WTC11 (cell line): ENCODE results near the gene DESI1. TPM values are rescaled to one million over a fixed set of nuclear protein-coding genes. Genes with fewer than 3 reads are reported as not detected.
"Not testable (repeated sequence)": the region's sequence is repeated elsewhere in the genome, so short reads cannot be mapped to it uniquely, and the experiment has no call there.

ENCODE experiments used
- ATAC-seq: fragments of 200-7000 bp; cut with Tn5 transposase; 2 replicates; pipeline ENCODE4 v1.10.0; 2021; ENCODE audit warnings: mild to moderate bottlenecking, moderate library complexity
- CTCF ChIA-PET: fragments of 300-600 bp; sonication (Branson Sonifier 250); formaldehyde crosslinking; loops from one replicate; lab custom pipeline; 2021; ENCODE audit warnings: antibody characterized with exemption; lab: Charles Lee
- POLR2A ChIA-PET: fragments of 350-600 bp; sonication (Branson Sonifier 250); formaldehyde crosslinking; loops from one replicate; lab custom pipeline; 2021; ENCODE audit warnings: antibody characterized with exemption; lab: Charles Lee
- DNase-seq: peaks from one replicate; pipeline ENCODE4 v3.0.0; 2021; ENCODE audit warnings: low spot score
- H3K27ac Mint-ChIP-seq: 2 replicates; pipeline ENCODE4 v1.8.0; 2021; ENCODE audit warnings: mixed read lengths
- H3K27me3 Mint-ChIP-seq: 2 replicates; pipeline ENCODE4 v1.8.0; 2021; ENCODE audit warnings: low read depth, mild to moderate bottlenecking, moderate library complexity, mixed read lengths
- H3K36me3 Mint-ChIP-seq: 2 replicates; pipeline ENCODE4 v1.8.0; 2021; ENCODE audit warnings: mixed read lengths
- H3K4me1 Mint-ChIP-seq: 2 replicates; pipeline ENCODE4 v1.8.0; 2022; ENCODE audit warnings: mixed read lengths
- H3K4me3 Mint-ChIP-seq: 2 replicates; pipeline ENCODE4 v1.8.0; 2021; ENCODE audit warnings: mild to moderate bottlenecking, moderate library complexity, mixed read lengths
- H3K9me3 Mint-ChIP-seq: 2 replicates; pipeline ENCODE4 v1.8.0; 2021; ENCODE audit warnings: mixed read lengths
- E2F4 ChIP-seq: sonication (generic); formaldehyde crosslinking; IDR thresholded peaks from 2 replicates; pipeline ENCODE4 v1.8.1; 2022; ENCODE audit warnings: low read depth, mild to moderate bottlenecking, moderate library complexity, missing genetic modification reagents, borderline replicate concordance
- ELF4 ChIP-seq: sonication (generic); formaldehyde crosslinking; IDR thresholded peaks from 2 replicates; pipeline ENCODE4 v1.8.1; 2022; ENCODE audit warnings: low read depth, mild to moderate bottlenecking, moderate library complexity, missing genetic modification reagents
- FOXK1 ChIP-seq: sonication (generic); formaldehyde crosslinking; IDR thresholded peaks from 2 replicates; pipeline ENCODE4 v1.8.0; 2022; ENCODE audit warnings: mild to moderate bottlenecking, moderate library complexity, missing genetic modification reagents
- IRF1 ChIP-seq: sonication (generic); formaldehyde crosslinking; IDR thresholded peaks from 2 replicates; pipeline ENCODE4 v1.8.0; 2023; ENCODE audit warnings: missing genetic modification reagents
- MXD4 ChIP-seq: fragments of 250-450 bp; sonication (Bioruptor Pico); IDR thresholded peaks from 2 replicates; pipeline ENCODE4 v1.8.0; 2021; ENCODE audit warnings: mild to moderate bottlenecking, moderate library complexity, borderline replicate concordance
- NFYB ChIP-seq: sonication (generic); formaldehyde crosslinking; conservative IDR thresholded peaks from 2 replicates; pipeline ENCODE4 v1.8.0; 2022; ENCODE audit warnings: low read depth, missing genetic modification reagents
- RELA ChIP-seq: sonication (generic); formaldehyde crosslinking; IDR thresholded peaks from 2 replicates; pipeline ENCODE4 v1.8.1; 2022; ENCODE audit warnings: missing genetic modification reagents, mild to moderate bottlenecking, borderline replicate concordance
- SOX15 ChIP-seq: fragments of 250-450 bp; sonication (Bioruptor Pico); IDR thresholded peaks from 2 replicates; pipeline ENCODE4 v1.9.0; 2021; ENCODE audit warnings: mild to moderate bottlenecking
- ZNF121 ChIP-seq: sonication (generic); formaldehyde crosslinking; IDR thresholded peaks from 2 replicates; pipeline ENCODE4 v1.8.0; 2023; ENCODE audit warnings: missing genetic modification reagents
- ZNF219 ChIP-seq: sonication (generic); formaldehyde crosslinking; IDR thresholded peaks from 2 replicates; pipeline ENCODE4 v1.8.0; 2023; ENCODE audit warnings: missing genetic modification reagents, mild to moderate bottlenecking, borderline replicate concordance
- ZNF232 ChIP-seq: sonication (generic); formaldehyde crosslinking; IDR thresholded peaks from 2 replicates; pipeline ENCODE4 v1.8.0; 2022; ENCODE audit warnings: mild to moderate bottlenecking, missing genetic modification reagents
- ZNF671 ChIP-seq: fragments of 250-450 bp; sonication (Bioruptor Pico); IDR thresholded peaks from 2 replicates; pipeline ENCODE4 v1.8.0; 2021; ENCODE audit warnings: mild to moderate bottlenecking
- total RNA-seq: library from RNA; stranded (reverse); gene quantifications from 3 replicates; pipeline ENCODE4 v1.2.3, GENCODE V29; 2021
- TF ChIP-seq, protein P1 (sequence below): sonication (generic); formaldehyde crosslinking; IDR thresholded peaks from 2 replicates; pipeline ENCODE4 v1.8.1; 2023; ENCODE audit warnings: mild to moderate bottlenecking, moderate library complexity, missing genetic modification reagents
- TF ChIP-seq, protein P2 (sequence below): sonication (generic); formaldehyde crosslinking; IDR thresholded peaks from 2 replicates; pipeline ENCODE4 v1.8.0; 2023; ENCODE audit warnings: missing genetic modification reagents, mild to moderate bottlenecking, borderline replicate concordance
- TF ChIP-seq, protein P3 (sequence below): sonication (generic); formaldehyde crosslinking; IDR thresholded peaks from 2 replicates; pipeline ENCODE4 v1.8.1; 2023; ENCODE audit warnings: mild to moderate bottlenecking, missing genetic modification reagents, moderate library complexity

Gene DESI1
- total RNA-seq, 1 experiment from 2014 or later = 32.2 TPM

DNA sequence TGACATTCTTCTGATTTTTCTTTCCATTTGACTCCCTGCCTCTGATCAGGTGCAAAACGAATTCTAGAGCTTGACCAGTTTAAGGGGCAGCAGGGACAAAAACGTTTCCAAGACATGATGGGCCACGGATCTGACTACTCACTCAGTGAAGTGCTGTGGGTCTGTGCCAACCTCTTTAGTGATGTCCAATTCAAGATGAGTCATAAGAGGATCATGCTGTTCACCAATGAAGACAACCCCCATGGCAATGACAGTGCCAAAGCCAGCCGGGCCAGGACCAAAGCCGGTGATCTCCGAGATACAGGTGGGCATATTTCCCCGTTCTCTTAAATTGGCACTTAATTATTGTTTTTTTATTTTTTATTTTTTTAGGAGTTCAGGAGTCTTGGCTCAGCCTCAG, 15.6 kb upstream of the DESI1 start:
- ChIA-PET POLR2A (no interaction called here), CTCF (no interaction called here)
- Mint-ChIP-seq H3K9me3 (no peaks in the 10 kb centered on the region), H3K4me3 (no peak overlapping the region), H3K27me3 (no peaks in the 10 kb centered on the region), H3K27ac (no peak overlapping the region), H3K4me1 (no peaks in the 10 kb centered on the region), H3K36me3 (peaks cover 82% of the 10 kb centered on the region)
- ATAC-seq (no peak), DNase-seq (no peak)
- no peak for TF ChIP-seq ELF4 (CRISPR knock-in tag)
- TF ChIP-seq MXD4 (CRISPR knock-in tag) = no peak
- TF ChIP-seq, protein P1, sequence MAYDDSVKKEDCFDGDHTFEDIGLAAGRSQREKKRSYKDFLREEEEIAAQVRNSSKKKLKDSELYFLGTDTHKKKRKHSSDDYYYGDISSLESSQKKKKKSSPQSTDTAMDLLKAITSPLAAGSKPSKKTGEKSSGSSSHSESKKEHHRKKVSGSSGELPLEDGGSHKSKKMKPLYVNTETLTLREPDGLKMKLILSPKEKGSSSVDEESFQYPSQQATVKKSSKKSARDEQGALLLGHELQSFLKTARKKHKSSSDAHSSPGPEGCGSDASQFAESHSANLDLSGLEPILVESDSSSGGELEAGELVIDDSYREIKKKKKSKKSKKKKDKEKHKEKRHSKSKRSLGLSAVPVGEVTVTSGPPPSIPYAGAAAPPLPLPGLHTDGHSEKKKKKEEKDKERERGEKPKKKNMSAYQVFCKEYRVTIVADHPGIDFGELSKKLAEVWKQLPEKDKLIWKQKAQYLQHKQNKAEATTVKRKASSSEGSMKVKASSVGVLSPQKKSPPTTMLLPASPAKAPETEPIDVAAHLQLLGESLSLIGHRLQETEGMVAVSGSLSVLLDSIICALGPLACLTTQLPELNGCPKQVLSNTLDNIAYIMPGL (CRISPR knock-in tag) = no peak
- no peak for TF ChIP-seq FOXK1 (CRISPR knock-in tag)
- TF ChIP-seq ZNF219 (CRISPR knock-in tag) = no peak
- no peak for TF ChIP-seq RELA (CRISPR knock-in tag)
- TF ChIP-seq, protein P2, sequence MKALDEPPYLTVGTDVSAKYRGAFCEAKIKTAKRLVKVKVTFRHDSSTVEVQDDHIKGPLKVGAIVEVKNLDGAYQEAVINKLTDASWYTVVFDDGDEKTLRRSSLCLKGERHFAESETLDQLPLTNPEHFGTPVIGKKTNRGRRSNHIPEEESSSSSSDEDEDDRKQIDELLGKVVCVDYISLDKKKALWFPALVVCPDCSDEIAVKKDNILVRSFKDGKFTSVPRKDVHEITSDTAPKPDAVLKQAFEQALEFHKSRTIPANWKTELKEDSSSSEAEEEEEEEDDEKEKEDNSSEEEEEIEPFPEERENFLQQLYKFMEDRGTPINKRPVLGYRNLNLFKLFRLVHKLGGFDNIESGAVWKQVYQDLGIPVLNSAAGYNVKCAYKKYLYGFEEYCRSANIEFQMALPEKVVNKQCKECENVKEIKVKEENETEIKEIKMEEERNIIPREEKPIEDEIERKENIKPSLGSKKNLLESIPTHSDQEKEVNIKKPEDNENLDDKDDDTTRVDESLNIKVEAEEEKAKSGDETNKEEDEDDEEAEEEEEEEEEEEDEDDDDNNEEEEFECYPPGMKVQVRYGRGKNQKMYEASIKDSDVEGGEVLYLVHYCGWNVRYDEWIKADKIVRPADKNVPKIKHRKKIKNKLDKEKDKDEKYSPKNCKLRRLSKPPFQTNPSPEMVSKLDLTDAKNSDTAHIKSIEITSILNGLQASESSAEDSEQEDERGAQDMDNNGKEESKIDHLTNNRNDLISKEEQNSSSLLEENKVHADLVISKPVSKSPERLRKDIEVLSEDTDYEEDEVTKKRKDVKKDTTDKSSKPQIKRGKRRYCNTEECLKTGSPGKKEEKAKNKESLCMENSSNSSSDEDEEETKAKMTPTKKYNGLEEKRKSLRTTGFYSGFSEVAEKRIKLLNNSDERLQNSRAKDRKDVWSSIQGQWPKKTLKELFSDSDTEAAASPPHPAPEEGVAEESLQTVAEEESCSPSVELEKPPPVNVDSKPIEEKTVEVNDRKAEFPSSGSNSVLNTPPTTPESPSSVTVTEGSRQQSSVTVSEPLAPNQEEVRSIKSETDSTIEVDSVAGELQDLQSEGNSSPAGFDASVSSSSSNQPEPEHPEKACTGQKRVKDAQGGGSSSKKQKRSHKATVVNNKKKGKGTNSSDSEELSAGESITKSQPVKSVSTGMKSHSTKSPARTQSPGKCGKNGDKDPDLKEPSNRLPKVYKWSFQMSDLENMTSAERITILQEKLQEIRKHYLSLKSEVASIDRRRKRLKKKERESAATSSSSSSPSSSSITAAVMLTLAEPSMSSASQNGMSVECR (CRISPR knock-in tag) = no peak
- no peak for TF ChIP-seq ZNF671

- not testable (repeated sequence) for H3K9me3 Mint-ChIP-seq, H3K27me3 Mint-ChIP-seq
Measured at GRCh38 chr22:41634610-41635009, 13.8 kb upstream of the DESI1 start.

DNA sequence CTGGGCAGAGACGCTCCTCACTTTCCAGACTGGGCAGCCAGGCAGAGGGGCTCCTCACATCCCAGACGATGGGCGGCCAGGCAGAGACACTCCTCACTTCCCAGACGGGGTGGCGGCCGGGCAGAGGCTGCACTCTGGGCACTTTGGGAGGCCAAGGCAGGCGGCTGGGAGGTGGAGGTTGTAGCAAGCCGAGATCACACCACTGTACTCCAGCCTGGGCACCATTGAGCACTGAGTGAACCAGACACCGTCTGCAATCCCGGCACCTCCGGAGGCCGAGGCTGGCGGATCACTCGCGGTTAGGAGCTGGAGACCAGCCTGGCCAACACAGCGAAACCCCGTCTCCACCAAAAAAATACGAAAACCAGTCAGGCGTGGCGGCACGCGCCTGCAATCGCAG, 10.8 kb upstream of the DESI1 start:
- H3K4me3 Mint-ChIP-seq, POLR2A ChIA-PET, H3K4me1 Mint-ChIP-seq, H3K27me3 Mint-ChIP-seq, H3K9me3 Mint-ChIP-seq, CTCF ChIA-PET, ATAC-seq, DNase-seq, H3K27ac Mint-ChIP-seq: not testable (repeated sequence)
- H3K36me3 Mint-ChIP-seq = peaks cover 86% of the 10 kb centered on the region

More at GRCh38 chr22:41634610-41635009, 13.8 kb upstream of the DESI1 start:
- DNase-seq, H3K4me3 Mint-ChIP-seq, H3K27ac Mint-ChIP-seq, H3K4me1 Mint-ChIP-seq, POLR2A ChIA-PET, ATAC-seq: not testable (repeated sequence)
- CTCF ChIA-PET = interaction anchor here (2.0 kb wide), 1 partner anchor 32 kb away, joined by 6 read pairs; no protein-coding TSS in a partner anchor
- peaks cover 77% of the 10 kb centered on the region for H3K36me3 Mint-ChIP-seq

DNA sequence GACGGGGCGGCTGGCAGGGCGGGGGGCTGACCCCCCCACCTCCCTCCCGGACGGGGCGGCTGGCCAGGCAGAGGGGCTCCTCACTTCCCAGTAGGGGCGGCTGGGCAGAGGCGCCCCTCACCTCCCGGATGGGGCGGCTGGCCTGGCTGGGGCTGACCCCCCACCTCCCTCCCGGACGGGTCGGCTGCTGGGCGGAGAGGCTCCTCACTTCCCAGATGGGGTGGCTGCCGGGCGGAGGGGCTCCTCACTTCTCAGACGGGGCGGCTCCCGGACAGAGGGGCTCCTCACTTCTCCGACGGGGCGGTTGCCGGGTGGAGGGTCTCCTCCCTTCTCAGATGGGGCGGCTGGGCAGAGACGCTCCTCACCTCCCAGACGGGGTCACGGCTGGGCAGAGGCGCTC, 10.3 kb upstream of the DESI1 start:
- H3K9me3 Mint-ChIP-seq, H3K27me3 Mint-ChIP-seq, POLR2A ChIA-PET, H3K4me1 Mint-ChIP-seq, H3K4me3 Mint-ChIP-seq, H3K27ac Mint-ChIP-seq, ATAC-seq, DNase-seq, CTCF ChIA-PET: not testable (repeated sequence)
- peaks cover 82% of the 10 kb centered on the region for H3K36me3 Mint-ChIP-seq

- Mint-ChIP-seq H3K9me3 (peaks cover 5% of the 10 kb centered on the region), H3K36me3 (peaks cover 66% of the 10 kb centered on the region), H3K27me3 (no peaks in the 10 kb centered on the region; the same call in 1 of the 2 replicates), H3K27ac (no peak overlapping the region), H3K4me1 (peaks cover 9% of the 10 kb centered on the region), H3K4me3 (no peak overlapping the region)
- ChIA-PET POLR2A (no interaction called here), CTCF (no interaction called here)
- ATAC-seq (no peak), DNase-seq (no peak)
- TF ChIP-seq SOX15 (CRISPR knock-in tag) (no peak), E2F4 (CRISPR knock-in tag) (no peak), ZNF232 (CRISPR knock-in tag) (no peak), NFYB (CRISPR knock-in tag) (no peak), IRF1 (CRISPR knock-in tag) (no peak), MXD4 (CRISPR knock-in tag) (no peak), ZNF121 (CRISPR knock-in tag) (no peak)
- TF ChIP-seq, protein P3, sequence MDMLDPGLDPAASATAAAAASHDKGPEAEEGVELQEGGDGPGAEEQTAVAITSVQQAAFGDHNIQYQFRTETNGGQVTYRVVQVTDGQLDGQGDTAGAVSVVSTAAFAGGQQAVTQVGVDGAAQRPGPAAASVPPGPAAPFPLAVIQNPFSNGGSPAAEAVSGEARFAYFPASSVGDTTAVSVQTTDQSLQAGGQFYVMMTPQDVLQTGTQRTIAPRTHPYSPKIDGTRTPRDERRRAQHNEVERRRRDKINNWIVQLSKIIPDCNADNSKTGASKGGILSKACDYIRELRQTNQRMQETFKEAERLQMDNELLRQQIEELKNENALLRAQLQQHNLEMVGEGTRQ (CRISPR knock-in tag) = no peak
- TF ChIP-seq, protein P1 (CRISPR knock-in tag) = no peak
Measured at GRCh38 chr22:41625577-41625976, 4.7 kb upstream of the DESI1 start.
